Cardiac fibroblast (primary cell): ENCODE results near the gene PTPRN2.

Source experiments
- DNase-seq, 2 donors: peaks; one replicate each; pipeline versions ENCODE4 v3.0.0 to v3.0.0-alpha.2; 2010; ENCODE audit warnings: low read depth in 2 of 2
- H3K4me3 ChIP-seq, 2 donors: replicated peaks in 1 of 2; 1 replicate in 1 of 2; 2 replicates in 1 of 2; pipeline ENCODE4 v1.5.1; 2011; ENCODE audit warnings: low read depth in 2 of 2, low read length in 2 of 2, mild to moderate bottlenecking in 2 of 2, moderate library complexity in 1 of 2
- TF ChIP-seq, protein P1 (sequence below): IDR thresholded peaks from one replicate; pipeline ENCODE4 v1.5.1; 2011; ENCODE audit warnings: low read depth, mild to moderate bottlenecking, low read length, inconsistent platforms

Gene PTPRN2

GRCh38 chr7:157840914-157841772 lies 746.5 kb downstream of the PTPRN2 start:
- TF ChIP-seq, protein P1, sequence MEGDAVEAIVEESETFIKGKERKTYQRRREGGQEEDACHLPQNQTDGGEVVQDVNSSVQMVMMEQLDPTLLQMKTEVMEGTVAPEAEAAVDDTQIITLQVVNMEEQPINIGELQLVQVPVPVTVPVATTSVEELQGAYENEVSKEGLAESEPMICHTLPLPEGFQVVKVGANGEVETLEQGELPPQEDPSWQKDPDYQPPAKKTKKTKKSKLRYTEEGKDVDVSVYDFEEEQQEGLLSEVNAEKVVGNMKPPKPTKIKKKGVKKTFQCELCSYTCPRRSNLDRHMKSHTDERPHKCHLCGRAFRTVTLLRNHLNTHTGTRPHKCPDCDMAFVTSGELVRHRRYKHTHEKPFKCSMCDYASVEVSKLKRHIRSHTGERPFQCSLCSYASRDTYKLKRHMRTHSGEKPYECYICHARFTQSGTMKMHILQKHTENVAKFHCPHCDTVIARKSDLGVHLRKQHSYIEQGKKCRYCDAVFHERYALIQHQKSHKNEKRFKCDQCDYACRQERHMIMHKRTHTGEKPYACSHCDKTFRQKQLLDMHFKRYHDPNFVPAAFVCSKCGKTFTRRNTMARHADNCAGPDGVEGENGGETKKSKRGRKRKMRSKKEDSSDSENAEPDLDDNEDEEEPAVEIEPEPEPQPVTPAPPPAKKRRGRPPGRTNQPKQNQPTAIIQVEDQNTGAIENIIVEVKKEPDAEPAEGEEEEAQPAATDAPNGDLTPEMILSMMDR, result no peak
- no peak for DNase-seq
- no peak overlapping the region for H3K4me3 ChIP-seq

- DNase-seq, result no peak
- TF ChIP-seq, protein P1, result no peak
- H3K4me3 ChIP-seq, result no peak overlapping the region
Measured at GRCh38 chr7:157840174-157840913, 747.3 kb downstream of the PTPRN2 start.

DNA sequence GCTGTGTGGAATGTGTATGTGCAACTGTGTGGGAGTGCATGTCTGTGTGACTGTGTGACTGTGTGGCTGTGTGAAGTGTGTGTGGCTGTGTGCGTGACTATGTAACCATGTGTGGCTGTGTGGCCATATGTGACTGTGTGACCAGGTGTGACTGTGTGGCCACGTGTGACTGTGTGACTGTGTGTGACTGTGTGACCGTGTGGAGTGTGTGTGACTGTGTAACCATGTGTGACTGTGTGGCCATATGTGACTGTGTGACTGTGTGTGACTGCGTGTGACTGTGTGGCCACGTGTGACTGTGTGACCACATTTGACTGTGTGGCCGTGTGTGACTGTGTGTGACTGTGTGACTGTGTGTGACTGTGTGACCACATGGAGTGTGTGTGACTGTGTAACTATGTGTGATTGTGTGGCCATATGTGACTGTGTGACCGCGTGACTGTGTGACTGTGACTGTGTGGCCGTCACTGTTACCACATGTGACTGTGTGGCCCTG lies 747.9 kb downstream of the PTPRN2 start:
- H3K4me3 ChIP-seq, result no peak overlapping the region
- TF ChIP-seq, protein P1, result no peak
- DNase-seq, result no peak

- TF ChIP-seq, protein P1, result no peak
- no peak overlapping the region for H3K4me3 ChIP-seq
- no peak for DNase-seq
Measured at GRCh38 chr7:157839226-157839625, 748.4 kb downstream of the PTPRN2 start.

- H3K4me3 ChIP-seq, result no peak overlapping the region
- TF ChIP-seq, protein P1, result no peak
- no peak for DNase-seq
Measured at GRCh38 chr7:157837561-157837960, 750.1 kb downstream of the PTPRN2 start.

- H3K4me3 ChIP-seq, result no peak overlapping the region
- no peak for DNase-seq
- TF ChIP-seq, protein P1, result no peak
Measured at GRCh38 chr7:157837047-157837446, 750.6 kb downstream of the PTPRN2 start.
